ENCODE results near the gene PELI2. TPM values are rescaled to one million over a fixed set of nuclear protein-coding genes. Genes with fewer than 3 reads are reported as not detected.

PELI2 gene
- polyA plus RNA-seq, 1 donor (not counting 4 experiments of a cell fraction or from before 2014, with no cell fraction given): not detected

- Histone ChIP-seq H3K9me3 (ENCODE audit: control insufficient read depth, low read depth, low read length) (no peaks in the 10 kb centered on the region), H3K36me3 (ENCODE audit: control insufficient read depth in 2 of 2, extremely low read depth in 1 of 2, insufficient read depth in 2 of 2, low read length in 2 of 2) (no peaks in the 10 kb centered on the region), H3K9ac (ENCODE audit: control insufficient read depth, extremely low read depth, insufficient read depth, low read length) (no peak overlapping the region), H3K4me3 (ENCODE audit: control insufficient read depth in 2 of 3, extremely low read depth in 1 of 3, insufficient read depth in 2 of 3, low read depth in 1 of 3, low read length in 3 of 3) (no peak overlapping the region), H3K79me2 (ENCODE audit: control insufficient read depth, insufficient read depth, low read length) (no peaks in the 10 kb centered on the region), H3K27ac (ENCODE audit: control insufficient read depth, insufficient read depth, low read length) (no peak overlapping the region), H3K4me2 (ENCODE audit: control insufficient read depth, extremely low read depth, insufficient read depth, low read depth, low read length) (no peak overlapping the region), H3K9me1 (ENCODE audit: control insufficient read depth, extremely low read depth, insufficient read depth, low read length) (no peaks in the 10 kb centered on the region), H2AFZ (ENCODE audit: control insufficient read depth, low read length) (no peak overlapping the region), H3K4me1 (ENCODE audit: control insufficient read depth, extremely low read depth, insufficient read depth, low read length) (no peaks in the 10 kb centered on the region), H4K20me1 (ENCODE audit: control insufficient read depth, extremely low read depth, insufficient read depth, low read length) (no peaks in the 10 kb centered on the region), H3K27me3 (ENCODE audit: control insufficient read depth, extremely low read depth, insufficient read depth, low read length) (peaks cover 3% of the 10 kb centered on the region)
- no peak for DNase-seq (ENCODE audit: low read depth, low spot score)
- TF ChIP-seq EZH2 (IDR thresholded peaks at IDR 0.05; ENCODE audit: low read length) (no peak), CTCF (optimal IDR thresholded peaks at IDR 0.05 in 1 of 3, IDR thresholded peaks at IDR 0.05 in 1 of 3, conservative IDR thresholded peaks at IDR 0.05 in 1 of 3; ENCODE audit: extremely low read depth in 1 of 3, insufficient read depth in 2 of 3, low read length in 3 of 3) (no peak)
- no peak for FAIRE-seq
- dilution Hi-C loops (cut with MboI; ENCODE audit: extremely low pct_ligation_motif_present, low sequenced_read_pairs): no loop called here
Observed at GRCh38 chr14:56092763-56093162, 25.4 kb upstream of the PELI2 start.

GRCh38 chr14:56094076-56094475 is 24.1 kb upstream of the PELI2 start:
- TF ChIP-seq CTCF (optimal IDR thresholded peaks at IDR 0.05 in 1 of 3, IDR thresholded peaks at IDR 0.05 in 1 of 3, conservative IDR thresholded peaks at IDR 0.05 in 1 of 3; ENCODE audit: extremely low read depth in 1 of 3, insufficient read depth in 2 of 3, low read length in 3 of 3) (no peak), EZH2 (IDR thresholded peaks at IDR 0.05; ENCODE audit: low read length) (no peak)
- H3K4me2 ChIP-seq (ENCODE audit: control insufficient read depth, extremely low read depth, insufficient read depth, low read depth, low read length): no peak overlapping the region
- no peak for FAIRE-seq

More at GRCh38 chr14:56094076-56094475, 24.1 kb upstream of the PELI2 start:
- no peaks in the 10 kb centered on the region for H3K79me2 ChIP-seq (ENCODE audit: control insufficient read depth, insufficient read depth, low read length)
- no peak overlapping the region for H3K9ac ChIP-seq (ENCODE audit: control insufficient read depth, extremely low read depth, insufficient read depth, low read length)
- no peaks in the 10 kb centered on the region for H3K9me3 ChIP-seq (ENCODE audit: control insufficient read depth, low read depth, low read length)
- no peak overlapping the region for H3K4me3 ChIP-seq (ENCODE audit: control insufficient read depth in 2 of 3, extremely low read depth in 1 of 3, insufficient read depth in 2 of 3, low read depth in 1 of 3, low read length in 3 of 3)
- no peak for DNase-seq (ENCODE audit: low read depth, low spot score)
- H3K27ac ChIP-seq (ENCODE audit: control insufficient read depth, insufficient read depth, low read length): no peak overlapping the region
- peaks cover 3% of the 10 kb centered on the region for H3K27me3 ChIP-seq (ENCODE audit: control insufficient read depth, extremely low read depth, insufficient read depth, low read length)
- H3K36me3 ChIP-seq (ENCODE audit: control insufficient read depth in 2 of 2, extremely low read depth in 1 of 2, insufficient read depth in 2 of 2, low read length in 2 of 2): no peaks in the 10 kb centered on the region
- no peaks in the 10 kb centered on the region for H4K20me1 ChIP-seq (ENCODE audit: control insufficient read depth, extremely low read depth, insufficient read depth, low read length)
- no peaks in the 10 kb centered on the region for H3K4me1 ChIP-seq (ENCODE audit: control insufficient read depth, extremely low read depth, insufficient read depth, low read length)
- H3K9me1 ChIP-seq (ENCODE audit: control insufficient read depth, extremely low read depth, insufficient read depth, low read length): no peaks in the 10 kb centered on the region
- dilution Hi-C loops (cut with MboI; ENCODE audit: extremely low pct_ligation_motif_present, low sequenced_read_pairs): no loop called here
- H2AFZ ChIP-seq (ENCODE audit: control insufficient read depth, low read length): no peak overlapping the region

Measured in keratinocyte (primary cell).